ENCODE measurements around the gene COL27A1.

COL27A1 gene

GRCh38 chr9:114207845-114208244, 52.5 kb downstream of the COL27A1 start:
- no peak for DNase-seq

- DNase-seq: no peak
Measured at GRCh38 chr9:114209151-114209550, 53.8 kb downstream of the COL27A1 start.

- DNase-seq: no peak
Measured at GRCh38 chr9:114210136-114210535, 54.8 kb downstream of the COL27A1 start.

- DNase-seq: no peak
Measured at GRCh38 chr9:114210691-114211276, 55.4 kb downstream of the COL27A1 start.

GRCh38 chr9:114212826-114213225, 57.5 kb downstream of the COL27A1 start:
- DNase-seq: no peak

- no peak for DNase-seq
Measured at GRCh38 chr9:114213566-114213965, 58.2 kb downstream of the COL27A1 start.

GRCh38 chr9:114214181-114214580, 58.8 kb downstream of the COL27A1 start:
- DNase-seq: no peak

GRCh38 chr9:114214686-114215414, 59.5 kb downstream of the COL27A1 start:
- DNase-seq: no peak

- DNase-seq: no peak
Measured at GRCh38 chr9:114216081-114216480, 60.7 kb downstream of the COL27A1 start.

- no peak for DNase-seq
Measured at GRCh38 chr9:114216976-114217375, 61.6 kb downstream of the COL27A1 start.

- no peak for DNase-seq
Measured at GRCh38 chr9:114218264-114219120, 63.2 kb downstream of the COL27A1 start.

GRCh38 chr9:114220061-114220541, 64.8 kb downstream of the COL27A1 start:
- DNase-seq: no peak

GRCh38 chr9:114221706-114222465, 66.5 kb downstream of the COL27A1 start:
- DNase-seq: no peak

GRCh38 chr9:114223564-114224246, 68.4 kb downstream of the COL27A1 start:
- DNase-seq: no peak

- no peak for DNase-seq
Measured at GRCh38 chr9:114224247-114224610, 68.9 kb downstream of the COL27A1 start.

GRCh38 chr9:114225561-114226212, 70.3 kb downstream of the COL27A1 start:
- DNase-seq: no peak

GRCh38 chr9:114226246-114227055, 71.1 kb downstream of the COL27A1 start:
- no peak for DNase-seq

- no peak for DNase-seq
Measured at GRCh38 chr9:114227288-114228015, 72.1 kb downstream of the COL27A1 start.

- DNase-seq: no peak
Measured at GRCh38 chr9:114228016-114228808, 72.9 kb downstream of the COL27A1 start.
